ENCODE measurements around the gene DLG2.
"Not testable (repeated sequence)": the region's sequence is repeated elsewhere in the genome, so short reads cannot be mapped to it uniquely, and the experiment has no call there.

DLG2 gene

DNA sequence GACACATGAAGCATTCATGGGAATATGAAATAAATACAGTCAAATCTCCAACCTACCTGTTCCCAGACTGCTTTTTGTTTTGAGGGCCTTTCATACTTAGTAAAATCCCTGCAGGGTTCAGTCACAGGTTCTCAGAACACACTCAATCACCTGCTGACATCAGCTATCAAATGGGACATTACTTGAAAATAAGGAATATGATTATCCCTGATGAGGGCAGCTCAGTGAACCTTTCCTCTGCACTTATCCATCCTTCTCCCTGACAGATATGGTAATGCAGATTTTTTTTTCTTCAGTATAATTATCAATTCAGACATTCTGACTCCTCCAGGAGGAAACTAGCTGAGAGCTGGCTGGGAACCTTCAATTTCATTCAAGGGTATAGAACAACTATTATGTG lies 1213.6 kb downstream of the DLG2 start:
- no peak for DNase-seq

DNA sequence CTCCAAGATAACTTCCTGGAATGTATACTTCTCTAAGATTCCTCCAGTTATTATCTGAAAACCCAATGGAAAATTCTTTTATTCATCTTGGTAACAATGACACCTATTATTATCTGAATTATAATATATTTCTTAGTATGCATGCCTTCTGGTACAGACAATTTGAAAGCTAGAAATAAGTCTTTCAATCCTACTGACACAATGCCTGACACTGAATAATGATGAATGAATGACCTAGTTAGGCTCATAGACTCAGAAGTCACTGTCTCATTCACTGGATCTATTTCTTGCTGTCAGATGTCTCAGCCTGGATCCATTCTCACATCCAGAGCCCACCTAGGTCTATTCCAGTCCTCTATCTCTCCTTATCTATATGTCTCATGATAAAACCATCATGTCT lies 1214.3 kb downstream of the DLG2 start:
- no peak for DNase-seq

DNA sequence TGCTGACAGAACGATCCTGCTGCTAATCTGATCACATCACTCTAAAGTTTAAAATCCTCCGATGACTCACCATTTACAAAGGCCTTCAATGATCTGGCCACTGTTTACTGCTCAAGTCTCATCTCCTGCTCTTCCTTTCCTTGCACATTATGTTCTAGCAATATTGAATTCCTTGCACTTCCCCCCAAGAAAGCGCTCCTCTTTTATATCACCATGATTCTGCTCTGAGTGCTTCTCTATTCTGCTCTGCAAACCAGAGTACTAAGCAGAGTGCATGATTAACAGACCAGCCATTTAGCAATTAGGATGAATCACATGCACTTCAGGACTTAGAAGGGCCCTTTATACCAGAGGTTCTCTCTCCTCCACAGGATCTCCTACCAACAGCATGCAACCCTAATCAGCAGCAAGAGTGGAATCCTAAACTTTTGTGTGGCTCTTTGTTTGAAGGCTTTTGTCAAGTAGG lies 1218.2 kb downstream of the DLG2 start:
- DNase-seq: no peak

DNA sequence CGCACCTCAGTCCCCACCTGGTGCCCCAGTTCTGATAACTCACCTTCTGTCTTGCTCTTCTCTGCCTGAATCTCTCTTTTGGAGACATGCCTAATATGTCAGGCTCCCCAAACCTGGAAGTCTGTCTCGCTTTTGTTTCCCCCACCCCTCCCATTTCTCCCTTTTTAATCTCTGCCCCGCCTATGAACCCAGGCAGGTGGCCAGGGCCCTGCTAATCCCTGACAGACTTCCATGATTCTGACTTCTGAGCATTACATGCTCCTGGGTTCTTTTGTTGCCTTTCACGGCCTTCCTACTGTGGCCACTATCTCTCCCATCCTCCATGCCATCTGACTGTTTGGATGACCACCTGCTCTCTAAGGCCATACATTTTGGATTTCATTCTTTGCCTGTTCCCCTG lies 1220.1 kb downstream of the DLG2 start:
- no peak for DNase-seq

DNA sequence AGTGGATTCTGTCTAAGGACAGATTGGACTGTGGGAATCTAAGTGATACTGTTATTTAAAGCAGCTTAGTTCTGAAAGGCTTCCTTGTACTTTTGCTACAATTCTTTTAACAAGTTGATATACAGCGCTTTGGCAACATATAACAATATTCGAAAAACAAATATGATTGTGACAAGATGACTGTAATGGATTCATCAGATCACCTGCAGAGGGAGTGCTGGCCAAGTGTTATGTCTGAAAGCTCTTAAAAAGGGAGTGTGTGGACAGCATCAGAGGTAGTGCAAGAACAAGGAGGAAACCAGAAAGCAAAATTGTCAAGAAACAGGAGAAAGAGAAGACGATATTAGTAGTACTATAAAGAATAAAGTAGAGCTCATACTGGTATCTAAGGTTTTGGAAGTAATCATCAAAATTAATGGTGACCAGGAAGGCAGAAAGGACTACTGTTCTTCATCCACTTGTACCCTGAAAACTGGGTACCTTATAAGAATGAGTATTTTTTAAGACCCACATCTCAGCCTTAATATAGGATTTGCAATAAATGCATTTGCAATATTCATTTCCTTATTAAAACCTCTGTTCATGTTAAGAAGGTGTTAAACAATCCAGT lies 1229.0 kb downstream of the DLG2 start:
- DNase-seq: no peak

DNA sequence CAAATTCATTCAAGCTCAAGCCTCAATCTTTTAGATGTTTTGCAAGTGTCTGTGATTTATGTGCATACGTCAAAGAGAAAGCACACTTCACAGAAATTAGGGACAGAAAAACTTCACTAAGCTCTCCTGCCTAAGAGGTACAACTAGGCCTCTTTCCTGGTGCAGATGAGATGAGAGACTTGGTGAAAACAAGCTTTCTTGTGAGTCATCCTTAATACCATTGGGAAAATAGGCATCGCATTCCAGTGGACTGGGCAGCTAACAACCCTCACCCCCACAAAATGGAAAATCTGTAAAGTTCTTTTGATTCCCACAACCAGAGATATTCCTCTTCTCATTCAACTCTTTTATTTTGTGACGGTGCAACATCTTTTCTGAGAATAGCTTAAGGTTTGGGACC lies 1230.6 kb downstream of the DLG2 start:
- no peak for DNase-seq

DNA sequence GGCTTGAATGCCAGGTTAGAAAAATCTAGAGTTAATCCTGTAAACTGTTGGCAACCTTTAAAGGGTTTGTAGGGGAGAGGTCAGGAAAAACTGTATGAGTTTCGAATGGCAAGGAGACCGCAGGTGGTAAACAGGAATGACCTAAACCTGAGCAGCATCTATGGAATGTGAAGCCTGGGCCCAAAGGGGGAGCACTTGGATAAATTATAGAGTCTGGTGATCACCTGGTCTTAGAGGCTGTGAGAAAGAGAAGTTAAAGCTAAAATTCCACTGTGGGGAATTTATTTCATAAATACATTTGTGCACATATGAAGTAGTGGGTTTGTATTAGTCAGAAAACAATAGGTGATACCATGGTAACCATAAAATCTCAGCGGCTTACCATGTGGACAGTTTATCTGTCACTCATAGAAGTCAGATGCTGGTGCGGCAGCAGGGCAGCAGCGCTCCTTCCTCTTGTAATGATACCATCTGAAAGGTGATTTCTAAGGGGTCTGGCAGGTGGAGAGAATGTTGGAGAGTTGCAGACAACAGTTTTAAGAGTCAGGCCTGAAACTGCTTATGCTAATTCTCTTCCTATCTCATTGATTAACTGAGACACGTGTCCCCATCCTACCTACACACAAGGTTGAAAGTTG lies 1236.6 kb downstream of the DLG2 start:
- DNase-seq: no peak

DNA sequence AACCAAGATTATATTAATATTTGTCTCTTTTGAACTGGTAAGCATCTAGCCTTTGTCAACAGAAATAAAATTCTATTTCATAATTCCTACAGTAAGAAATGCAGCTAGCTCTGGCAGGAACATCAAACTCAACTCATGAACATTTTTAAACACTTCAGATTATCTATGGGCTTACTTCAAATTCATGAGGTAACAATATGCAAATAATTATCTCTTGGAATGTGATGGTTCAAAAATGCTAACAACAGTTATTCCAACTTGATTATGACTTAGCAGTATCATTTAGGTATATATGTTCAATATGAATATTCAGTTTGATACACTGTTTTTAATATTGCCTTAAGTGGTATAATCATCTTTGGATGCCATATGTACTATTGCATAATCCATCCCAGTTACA lies 1237.4 kb downstream of the DLG2 start:
- no peak for DNase-seq

DNA sequence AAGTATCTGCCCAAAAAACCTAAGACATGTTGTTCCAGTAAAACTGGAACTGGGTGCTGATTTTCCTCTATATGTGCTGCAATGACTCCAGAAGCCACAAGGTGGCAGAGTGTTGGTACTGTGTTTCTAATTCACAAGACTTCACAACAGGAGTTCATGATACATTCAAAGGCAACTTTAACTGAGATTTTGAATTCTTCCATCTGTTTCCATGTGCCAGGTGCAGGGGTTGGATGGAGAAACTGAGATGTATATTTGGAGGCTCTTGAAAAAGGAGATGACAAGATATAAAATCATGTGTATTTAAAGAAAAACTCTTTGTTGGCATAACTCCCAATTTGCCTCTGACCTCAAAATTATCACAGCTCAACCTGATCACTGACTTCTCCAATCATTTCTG lies 1242.4 kb downstream of the DLG2 start:
- DNase-seq: peak; percentile 49

DNA sequence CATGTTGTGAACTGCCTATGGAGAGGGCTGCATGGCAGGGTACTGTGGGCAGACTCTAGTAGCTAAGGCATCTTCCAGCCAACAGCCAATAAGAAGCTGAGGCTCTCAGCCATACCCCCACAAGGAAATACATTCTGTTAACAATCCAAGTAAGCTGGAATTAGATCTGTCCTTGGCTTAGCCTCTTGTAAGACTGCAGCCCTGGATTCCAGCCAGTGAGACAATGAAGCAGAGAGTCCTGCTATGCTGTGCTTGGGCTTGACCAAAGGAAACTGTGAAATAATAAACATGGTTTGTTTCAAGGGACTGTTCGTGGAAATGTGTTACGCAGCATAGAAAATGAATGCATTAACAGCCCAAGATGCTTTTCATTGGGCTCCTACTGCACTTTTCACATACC lies 1243.6 kb downstream of the DLG2 start:
- peak; percentile 19 for DNase-seq

DNA sequence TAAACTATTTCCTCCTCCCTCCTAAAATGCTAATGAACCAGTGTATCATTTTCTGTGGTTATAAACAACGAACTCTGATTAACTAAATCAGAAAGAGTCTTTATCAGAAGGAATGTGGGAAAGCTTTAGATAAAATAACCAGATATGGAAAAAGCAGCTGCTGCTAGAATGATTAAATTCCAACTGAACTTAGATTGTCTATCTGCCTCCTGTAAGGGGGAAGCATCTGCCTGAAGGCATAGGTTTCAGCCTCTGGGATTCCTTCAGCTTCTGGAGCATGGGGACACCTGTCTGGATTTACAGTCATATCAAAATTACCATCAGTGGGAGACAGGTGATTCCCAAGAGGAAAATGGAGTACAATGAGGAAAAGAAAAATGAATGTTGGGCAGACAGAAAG lies 1245.5 kb downstream of the DLG2 start:
- no peak for DNase-seq

DNA sequence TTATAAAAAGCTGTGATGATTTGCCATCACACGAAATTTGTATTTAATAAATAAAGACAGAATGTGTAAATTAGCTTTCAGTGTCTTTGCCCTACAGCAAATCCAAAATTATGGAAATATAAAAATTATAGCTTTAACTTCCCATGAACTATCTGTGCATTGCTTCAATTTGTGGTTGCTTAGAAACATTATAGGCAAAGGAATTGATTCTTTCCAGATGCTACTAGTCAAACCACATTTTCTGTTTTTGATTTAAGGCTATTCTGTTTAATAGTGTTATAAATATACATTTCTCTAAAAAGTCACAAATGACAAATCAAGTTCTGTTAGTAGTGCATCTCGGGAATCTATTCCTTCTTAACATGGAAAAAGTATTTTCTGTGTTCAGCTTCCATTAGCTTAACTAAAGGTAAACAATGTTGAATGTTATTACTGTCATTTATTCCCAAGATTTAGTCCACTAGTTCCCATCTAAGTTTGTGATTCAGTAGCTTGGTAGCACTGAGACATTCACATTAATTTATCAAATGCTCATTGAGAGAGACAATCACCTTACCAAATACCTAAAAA lies 1254.7 kb downstream of the DLG2 start:
- no peak for DNase-seq

DNA sequence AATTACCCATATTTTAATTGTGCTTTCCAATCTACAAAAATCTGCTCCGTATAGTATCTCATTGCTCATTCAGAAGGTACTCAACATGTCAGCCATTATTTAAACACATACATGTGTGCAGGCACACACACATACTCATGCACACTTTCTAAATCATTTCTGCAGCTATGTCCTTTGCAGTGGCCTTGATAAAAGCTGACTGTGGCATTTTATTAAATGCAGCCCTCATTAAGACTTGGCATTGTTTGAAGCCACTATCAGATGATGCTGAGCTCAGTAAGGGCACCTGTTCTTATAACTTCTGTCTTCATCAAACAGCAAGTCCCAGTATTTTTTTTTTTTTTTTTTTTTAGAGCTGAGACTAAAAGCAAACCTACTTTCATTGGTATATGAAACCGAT lies 1269.1 kb downstream of the DLG2 start:
- DNase-seq: no peak

DNA sequence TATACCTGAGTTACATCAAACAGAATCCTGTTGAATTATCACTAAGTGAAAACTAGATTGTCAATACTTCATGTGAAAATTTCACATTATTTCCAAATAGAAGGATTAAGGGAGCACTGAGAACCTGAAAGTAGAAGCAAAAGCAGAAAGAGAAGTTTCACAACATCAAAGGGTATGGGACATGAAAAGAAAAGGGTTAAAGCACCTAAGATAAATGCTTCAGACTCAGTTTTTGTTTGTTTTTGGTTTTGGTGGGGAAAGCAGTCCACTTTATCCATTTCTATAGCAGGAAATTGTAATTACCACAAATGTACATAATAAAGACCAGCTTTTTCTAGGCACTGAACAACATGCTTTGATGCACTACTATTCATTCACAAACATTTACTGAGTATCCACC lies 1271.2 kb downstream of the DLG2 start:
- DNase-seq: no peak

DNA sequence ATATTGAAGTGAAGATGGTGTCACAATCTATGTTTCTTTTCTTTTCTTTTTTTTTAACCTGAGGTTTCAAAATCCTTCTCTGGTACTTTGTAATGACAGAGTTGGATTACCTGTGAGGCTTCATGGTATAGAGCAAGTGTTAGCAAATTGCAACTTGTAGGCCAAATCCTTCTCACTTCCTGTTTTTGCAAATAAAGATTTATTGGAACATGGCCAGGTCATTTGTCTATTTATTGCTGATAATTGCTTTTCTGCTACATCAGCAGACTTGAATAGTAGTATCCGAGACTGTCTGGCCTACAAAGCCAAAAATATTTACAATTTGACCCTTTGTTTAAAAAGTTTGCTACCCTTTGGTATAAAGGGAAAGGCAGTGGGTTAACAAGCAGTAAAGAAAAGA lies 1281.5 kb downstream of the DLG2 start:
- no peak for DNase-seq

DNA sequence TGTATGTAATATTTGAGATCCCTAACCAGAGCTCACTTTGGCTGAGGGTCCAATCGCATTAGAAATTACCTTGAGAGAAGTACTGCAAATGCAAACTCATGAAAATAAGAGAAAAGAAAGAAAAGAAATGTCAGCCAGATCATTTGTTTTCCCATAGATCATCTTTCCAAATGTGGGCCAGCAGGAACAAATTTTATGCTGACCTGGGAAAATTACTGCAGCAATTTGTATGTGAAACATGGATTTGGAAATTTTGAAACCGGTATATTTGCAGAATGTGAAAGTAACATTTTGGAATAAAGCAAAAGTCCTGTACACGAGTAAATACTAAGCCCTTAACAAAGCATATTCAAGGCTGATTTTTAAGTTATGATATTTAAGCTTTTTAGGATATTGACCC lies 1282.1 kb downstream of the DLG2 start:
- DNase-seq: no peak

DNA sequence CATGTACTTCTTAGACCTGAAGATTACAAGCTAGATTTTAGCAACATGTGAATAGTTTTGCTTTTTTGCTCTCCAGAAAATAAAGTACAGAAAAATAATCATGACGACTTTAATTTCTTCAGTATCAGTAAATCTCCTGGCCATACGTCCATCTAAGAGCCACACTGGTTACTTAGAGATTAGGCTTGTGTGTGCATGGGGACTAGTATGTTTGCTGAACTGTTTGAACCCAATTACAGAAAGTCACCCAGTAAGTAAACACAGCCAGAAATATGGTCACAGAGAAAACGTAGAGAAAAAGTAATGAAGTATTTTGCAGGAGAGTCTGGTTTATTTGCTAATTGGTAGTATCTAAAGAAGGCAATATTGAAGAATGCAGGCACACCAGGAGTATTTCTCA lies 1287.3 kb downstream of the DLG2 start:
- no peak for DNase-seq

DNA sequence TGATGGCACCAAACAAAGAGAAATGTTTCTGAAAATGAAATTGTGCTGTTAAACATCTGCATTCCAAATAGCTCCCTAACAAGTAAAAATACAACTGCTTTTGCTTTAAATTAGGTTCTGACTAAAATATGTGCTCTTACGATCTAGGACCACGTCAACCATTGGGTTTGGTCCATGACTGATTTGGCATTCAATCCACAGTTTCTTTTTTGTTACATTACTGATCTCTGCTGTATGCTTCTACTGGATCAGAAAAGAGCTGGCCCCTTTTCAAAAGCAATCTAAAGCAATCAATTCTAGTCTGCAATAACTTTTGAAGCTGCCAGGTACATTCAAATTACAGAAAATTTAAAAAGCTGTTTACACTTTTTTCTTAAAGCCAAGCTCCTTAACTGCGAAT lies 1293.9 kb downstream of the DLG2 start:
- DNase-seq: peak; percentile 25

DNA sequence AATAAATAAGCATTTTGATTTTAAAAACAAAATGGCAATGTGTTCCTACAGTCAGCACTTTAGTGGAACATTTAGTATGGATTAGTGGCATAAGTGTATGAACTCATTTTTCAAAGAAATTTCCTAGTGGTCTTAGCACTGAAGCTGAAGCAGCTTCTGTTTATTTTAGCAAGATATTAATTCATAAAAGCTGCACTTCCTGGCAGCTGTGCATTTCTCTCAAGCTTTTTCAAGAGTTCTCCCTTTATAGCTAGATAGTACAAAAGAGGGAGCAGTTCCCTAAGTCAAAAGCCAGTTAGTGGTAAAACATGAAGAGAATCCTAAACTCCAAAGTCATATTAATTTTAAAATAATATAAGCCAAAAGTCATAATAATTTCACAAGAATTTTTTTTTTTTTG lies 1304.9 kb downstream of the DLG2 start:
- no peak for DNase-seq

DNA sequence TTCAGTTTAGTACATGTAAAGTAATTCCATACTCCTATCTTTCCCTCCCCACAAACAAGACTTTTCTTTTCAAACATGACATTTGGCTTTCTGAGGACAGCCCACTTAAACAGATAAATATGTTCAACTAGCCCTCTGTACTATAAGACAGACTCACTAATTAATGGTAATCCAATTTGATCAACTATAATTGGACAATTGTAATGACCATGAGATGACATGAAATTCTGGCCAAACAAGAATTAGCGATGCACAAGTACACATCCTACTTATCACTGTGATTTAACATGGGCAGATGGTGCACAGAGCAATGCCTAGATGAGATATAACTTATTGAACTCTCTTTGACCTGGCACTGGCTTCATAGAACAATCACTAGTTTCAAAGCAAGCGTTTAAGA lies 1307.3 kb downstream of the DLG2 start:
- DNase-seq: no peak

DNA sequence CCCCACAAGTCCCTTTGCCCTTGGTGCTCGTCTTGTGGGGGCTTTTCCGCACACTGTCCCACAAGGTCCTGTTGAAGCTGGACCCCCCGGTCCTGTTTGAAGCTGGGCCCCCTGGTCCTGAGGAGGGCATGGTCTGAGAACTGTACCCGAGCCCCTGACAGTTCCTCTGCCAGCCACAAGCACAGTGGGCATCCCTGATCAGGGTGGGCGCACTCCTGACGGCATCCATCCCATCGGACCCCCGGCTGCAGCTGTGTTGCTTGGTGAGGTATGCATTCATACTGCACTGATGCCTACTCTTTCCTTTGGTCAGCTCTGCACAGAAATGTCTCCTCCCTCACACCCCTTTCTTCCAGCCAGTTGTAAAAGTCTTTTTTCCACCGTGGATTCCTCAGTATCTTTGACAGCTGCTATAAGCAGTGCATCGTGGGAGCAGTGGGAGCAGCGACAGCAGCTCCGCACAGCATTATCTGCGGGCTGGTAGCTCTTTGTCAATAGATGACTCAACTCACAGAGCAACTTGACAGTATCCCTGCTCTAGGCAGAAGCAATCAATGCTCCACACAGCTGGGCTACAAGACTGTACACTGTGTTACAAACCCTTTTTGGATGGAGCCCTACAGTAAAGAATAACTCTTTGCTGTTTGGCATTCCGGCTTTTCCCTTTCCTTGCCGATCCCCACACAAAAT lies 1310.1 kb downstream of the DLG2 start:
- DNase-seq: peak; percentile 28

DNA sequence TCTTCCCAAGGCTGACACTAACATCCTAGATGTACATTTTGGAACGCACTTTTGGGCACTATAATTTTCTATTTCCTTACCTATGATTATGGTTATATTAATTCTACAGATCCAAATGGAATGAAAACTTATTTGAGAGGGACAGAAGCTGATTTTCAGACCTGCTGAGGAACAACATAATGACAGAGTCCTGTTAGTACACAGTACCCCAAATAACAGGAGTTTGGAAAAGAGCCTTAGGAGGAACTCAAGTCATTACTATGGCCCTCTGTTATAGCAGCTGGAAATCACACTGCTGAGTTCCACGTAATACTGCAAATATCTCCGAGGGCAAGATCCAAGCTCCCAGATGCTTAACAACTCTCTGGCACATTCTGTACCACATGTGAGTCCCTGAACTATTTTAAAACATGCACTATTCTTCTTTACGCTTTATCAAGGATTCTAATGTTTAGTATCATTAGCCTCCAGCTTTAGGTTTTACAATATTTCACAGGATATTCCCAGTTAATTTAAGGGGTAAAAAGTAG lies 1313.2 kb downstream of the DLG2 start:
- no peak for DNase-seq

DNA sequence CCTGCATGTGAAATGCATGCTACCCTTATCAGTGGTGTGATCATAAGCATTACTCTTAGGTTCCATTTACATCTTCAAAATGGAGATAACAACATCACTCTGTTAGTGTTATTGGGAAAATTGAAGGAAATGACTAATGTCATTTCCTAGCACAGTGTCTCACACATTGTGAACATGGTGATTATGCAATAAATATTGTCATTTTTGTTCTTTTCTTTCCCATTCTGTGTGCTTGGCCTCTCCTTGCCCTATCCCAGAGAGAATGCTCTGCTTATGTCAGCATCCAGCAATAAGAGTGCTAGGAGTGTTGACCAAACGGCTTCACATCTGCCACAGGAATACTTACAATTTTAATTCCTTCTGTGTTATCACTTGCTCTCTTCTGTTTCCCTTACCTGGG lies 1316.9 kb downstream of the DLG2 start:
- no peak for DNase-seq

DNA sequence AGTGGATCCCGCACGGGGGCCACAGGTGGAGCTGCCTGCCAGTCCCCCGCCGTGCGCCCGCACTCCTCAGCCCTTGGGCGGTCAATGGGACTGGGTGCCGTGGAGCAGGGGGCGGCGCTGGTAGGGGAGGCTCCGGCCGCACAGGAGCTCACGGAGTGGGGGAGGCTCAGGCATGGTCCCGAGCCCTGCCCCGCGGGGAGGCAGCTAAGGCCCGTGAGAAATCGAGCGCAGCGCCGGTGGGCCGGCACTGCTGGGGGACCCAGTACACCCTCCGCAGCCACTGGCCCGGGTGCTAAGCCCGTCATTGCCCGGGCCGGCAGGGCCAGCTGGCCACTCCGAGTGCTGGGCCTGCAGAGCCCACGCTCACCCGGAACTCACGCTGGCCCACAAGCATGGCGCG lies 1318.7 kb downstream of the DLG2 start:
- DNase-seq: not testable (repeated sequence)
